Measurements from ENCODE around the gene RDH13. TPM values are rescaled to one million over a fixed set of nuclear protein-coding genes. Genes with fewer than 3 reads are reported as not detected.

The RDH13 gene
- total RNA-seq, 1 experiment from 2014 or later = 31.1 TPM

DNA sequence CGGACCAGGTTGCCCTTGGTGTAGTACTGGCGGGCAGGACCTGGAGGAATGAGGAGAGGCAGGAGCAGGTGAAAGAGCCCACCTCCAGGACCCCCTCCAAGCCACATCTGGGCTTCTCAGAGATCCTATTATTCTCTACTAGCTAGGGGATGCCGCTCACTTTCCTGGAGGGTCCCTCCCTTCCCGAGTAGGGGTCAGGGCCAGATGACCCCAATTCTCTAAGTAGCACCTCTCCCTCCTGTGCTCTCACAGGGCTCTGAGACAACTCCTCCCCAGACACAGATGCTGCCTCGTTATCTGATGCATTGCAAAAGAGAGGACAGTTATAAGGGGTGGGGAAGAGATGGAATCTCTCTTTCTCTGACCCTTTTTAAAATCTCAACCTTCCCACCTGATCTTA is 47.8 kb downstream of the RDH13 start:
- DNase-seq (ENCODE audit: low read depth, low spot score) (no peak), ATAC-seq (no peak)
- TF ChIP-seq ZNF274 (IDR thresholded peaks at IDR 0.05; ENCODE audit: low read depth, low read length) (no peak), FOSL1 (IDR thresholded peaks at IDR 0.05; ENCODE audit: low read depth) (no peak), YY1 (IDR thresholded peaks at IDR 0.05; ENCODE audit: extremely low read depth, insufficient replicate concordance, low read depth, low read length) (no peak), RAD21 (IDR thresholded peaks at IDR 0.05; ENCODE audit: low read depth) (no peak), ELF1 (IDR thresholded peaks at IDR 0.05; ENCODE audit: borderline replicate concordance, low read depth) (no peak), TCF7L2 (IDR thresholded peaks at IDR 0.05; ENCODE audit: borderline replicate concordance, extremely low read depth, insufficient read depth, insufficient read length) (no peak), ZFX (IDR thresholded peaks at IDR 0.05) (no peak), REST (IDR thresholded peaks at IDR 0.05; ENCODE audit: low read depth) (no peak), ATF3 (IDR thresholded peaks at IDR 0.05) (no peak), SIN3A (IDR thresholded peaks at IDR 0.05; ENCODE audit: low read depth) (no peak), CEBPB (IDR thresholded peaks at IDR 0.05; ENCODE audit: low read depth) (no peak), POLR2AphosphoS5 (IDR thresholded peaks at IDR 0.05; ENCODE audit: low read depth, low read length) (no peak), CBX3 (IDR thresholded peaks at IDR 0.05; ENCODE audit: low read depth) (no peak)
- TF ChIP-seq, protein P1, sequence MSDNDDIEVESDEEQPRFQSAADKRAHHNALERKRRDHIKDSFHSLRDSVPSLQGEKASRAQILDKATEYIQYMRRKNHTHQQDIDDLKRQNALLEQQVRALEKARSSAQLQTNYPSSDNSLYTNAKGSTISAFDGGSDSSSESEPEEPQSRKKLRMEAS (IDR thresholded peaks at IDR 0.05) = no peak
- TF ChIP-seq, protein P2, sequence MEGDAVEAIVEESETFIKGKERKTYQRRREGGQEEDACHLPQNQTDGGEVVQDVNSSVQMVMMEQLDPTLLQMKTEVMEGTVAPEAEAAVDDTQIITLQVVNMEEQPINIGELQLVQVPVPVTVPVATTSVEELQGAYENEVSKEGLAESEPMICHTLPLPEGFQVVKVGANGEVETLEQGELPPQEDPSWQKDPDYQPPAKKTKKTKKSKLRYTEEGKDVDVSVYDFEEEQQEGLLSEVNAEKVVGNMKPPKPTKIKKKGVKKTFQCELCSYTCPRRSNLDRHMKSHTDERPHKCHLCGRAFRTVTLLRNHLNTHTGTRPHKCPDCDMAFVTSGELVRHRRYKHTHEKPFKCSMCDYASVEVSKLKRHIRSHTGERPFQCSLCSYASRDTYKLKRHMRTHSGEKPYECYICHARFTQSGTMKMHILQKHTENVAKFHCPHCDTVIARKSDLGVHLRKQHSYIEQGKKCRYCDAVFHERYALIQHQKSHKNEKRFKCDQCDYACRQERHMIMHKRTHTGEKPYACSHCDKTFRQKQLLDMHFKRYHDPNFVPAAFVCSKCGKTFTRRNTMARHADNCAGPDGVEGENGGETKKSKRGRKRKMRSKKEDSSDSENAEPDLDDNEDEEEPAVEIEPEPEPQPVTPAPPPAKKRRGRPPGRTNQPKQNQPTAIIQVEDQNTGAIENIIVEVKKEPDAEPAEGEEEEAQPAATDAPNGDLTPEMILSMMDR (IDR thresholded peaks at IDR 0.05 in 2 of 3, conservative IDR thresholded peaks at IDR 0.05 in 1 of 3; ENCODE audit: borderline replicate concordance in 1 of 3, insufficient read depth in 1 of 3, low read depth in 2 of 3, low read length in 2 of 3) = no peak
- Histone ChIP-seq H3K27me3 (ENCODE audit: insufficient read depth, low read length) (no peaks in the 10 kb centered on the region), H3K27ac (ENCODE audit: low read depth, low read length) (no peak overlapping the region), H3K36me3 (ENCODE audit: control insufficient read depth in 1 of 2, insufficient read depth in 2 of 2, low read length in 2 of 2) (0 out of 4 replicates have a peak, but pooled peaks cover 0 to 6% of the 10 kb centered on the region in 2 experiments), H2AFZ (ENCODE audit: low read depth, low read length, poor library complexity, severe bottlenecking) (no peak overlapping the region), H3K4me2 (ENCODE audit: low read length) (no peak overlapping the region), H3K9me3 (ENCODE audit: control insufficient read depth in 1 of 2, insufficient read depth in 1 of 2, low read depth in 1 of 2, low read length in 2 of 2) (no peaks in the 10 kb centered on the region), H3K79me2 (ENCODE audit: insufficient read depth, low read length) (peaks cover 75% of the 10 kb centered on the region), H3K9me2 (ENCODE audit: insufficient read depth) (no peaks in the 10 kb centered on the region), H4K20me1 (ENCODE audit: insufficient read depth) (no peaks in the 10 kb centered on the region), H3K4me3 (replicated peaks in 1 of 2; ENCODE audit: low read depth in 1 of 2, low read length in 2 of 2) (no peak overlapping the region), H3K4me1 (ENCODE audit: control insufficient read depth in 1 of 2, insufficient read depth in 2 of 2, low read length in 2 of 2) (no peaks in the 10 kb centered on the region), H3K9ac (ENCODE audit: low read length) (no peak overlapping the region)
- CTCF ChIA-PET = no interaction called here
- POLR2A ChIA-PET = no interaction called here
- BruUV-seq (replicated peaks) = no TSS peak
- RAD21 ChIA-PET (ENCODE audit: low non-redundant PET in 1 of 2, low total read pairs in 2 of 2, uncharacterized antibody in 2 of 2, unreplicated experiment in 2 of 2) = no interaction called here
- intact Hi-C loops (cut with micrococcal nuclease) = no loop called here

All from HCT116 (cell line).